Epithelial cell of esophagus (primary cell): ENCODE measurements around the gene DUSP1.
A peak's percentile ranks its signal among the peaks of the same experiment; 100 is the strongest.
"Not testable (repeated sequence)": the region's sequence is repeated elsewhere in the genome, so short reads cannot be mapped to it uniquely, and the experiment has no call there.

Experiments
- DNase-seq: peaks from one replicate; pipeline ENCODE4 v3.0.0; 2010; ENCODE audit warnings: low read depth
- H3K4me3 ChIP-seq: 2 replicates; pipeline ENCODE4 v1.5.1; 2011; ENCODE audit warnings: mild to moderate bottlenecking, low read length, control low read depth
- CTCF ChIP-seq: IDR thresholded peaks from 2 replicates; pipeline ENCODE4 v1.5.1; 2011; ENCODE audit warnings: low read depth, mild to moderate bottlenecking, low read length, control low read depth, inconsistent platforms; ENCODE audit not compliant: insufficient read depth; ENCODE audit errors: missing control alignments

The DUSP1 gene

GRCh38 chr5:172815631-172816030 lies 44.6 kb upstream of the DUSP1 start:
- no peak for DNase-seq
- no peak for TF ChIP-seq CTCF
- H3K4me3 ChIP-seq: no peak overlapping the region

GRCh38 chr5:172810996-172811395 lies 40.0 kb upstream of the DUSP1 start:
- not testable (repeated sequence) for H3K4me3 ChIP-seq, DNase-seq

- no peak for TF ChIP-seq CTCF
- no peak overlapping the region for H3K4me3 ChIP-seq
- DNase-seq: no peak
Observed at GRCh38 chr5:172809774-172810173, 38.8 kb upstream of the DUSP1 start.

GRCh38 chr5:172807766-172808311 lies 36.8 kb upstream of the DUSP1 start:
- TF ChIP-seq CTCF: no peak
- no peak overlapping the region for H3K4me3 ChIP-seq
- DNase-seq: peak; percentile 32

- H3K4me3 ChIP-seq: no peak overlapping the region
- peak; percentile 94 for DNase-seq
- TF ChIP-seq CTCF: no peak
Observed at GRCh38 chr5:172806897-172807672, 36.1 kb upstream of the DUSP1 start.

- H3K4me3 ChIP-seq: no peak overlapping the region
- TF ChIP-seq CTCF: no peak
- DNase-seq: no peak
Observed at GRCh38 chr5:172805736-172806255, 34.8 kb upstream of the DUSP1 start.

GRCh38 chr5:172805018-172805683 lies 34.2 kb upstream of the DUSP1 start:
- no peak for TF ChIP-seq CTCF

More at GRCh38 chr5:172805018-172805683, 34.2 kb upstream of the DUSP1 start:
- no peak for DNase-seq
- no peak overlapping the region for H3K4me3 ChIP-seq
